Mucosa of stomach (tissue), 1 donor: ENCODE results near the gene LENG1.

ENCODE experiments used
- H3K27me3 ChIP-seq: one replicate; pipeline ENCODE4 v1.7.0; 2013; ENCODE audit warnings: mild to moderate bottlenecking, low read length; ENCODE audit not compliant: control insufficient read depth, insufficient read depth
- H3K36me3 ChIP-seq: one replicate; pipeline ENCODE4 v1.7.0; 2013; ENCODE audit warnings: low read length; ENCODE audit not compliant: control insufficient read depth, insufficient read depth
- H3K4me1 ChIP-seq: one replicate; pipeline ENCODE4 v1.7.0; 2013; ENCODE audit warnings: mild to moderate bottlenecking, low read length; ENCODE audit not compliant: control insufficient read depth, insufficient read depth
- H3K4me3 ChIP-seq: one replicate; pipeline ENCODE4 v1.7.0; 2013; ENCODE audit warnings: low read length
- H3K9ac ChIP-seq: one replicate; pipeline ENCODE4 v1.7.0; 2013; ENCODE audit warnings: mild to moderate bottlenecking, low read length, moderate library complexity
- H3K9me3 ChIP-seq: one replicate; pipeline ENCODE4 v1.7.0; 2013; ENCODE audit warnings: mild to moderate bottlenecking, low read length, moderate library complexity; ENCODE audit not compliant: control insufficient read depth
- donor health status: Pancreatic carcinoma.

LENG1 gene

DNA sequence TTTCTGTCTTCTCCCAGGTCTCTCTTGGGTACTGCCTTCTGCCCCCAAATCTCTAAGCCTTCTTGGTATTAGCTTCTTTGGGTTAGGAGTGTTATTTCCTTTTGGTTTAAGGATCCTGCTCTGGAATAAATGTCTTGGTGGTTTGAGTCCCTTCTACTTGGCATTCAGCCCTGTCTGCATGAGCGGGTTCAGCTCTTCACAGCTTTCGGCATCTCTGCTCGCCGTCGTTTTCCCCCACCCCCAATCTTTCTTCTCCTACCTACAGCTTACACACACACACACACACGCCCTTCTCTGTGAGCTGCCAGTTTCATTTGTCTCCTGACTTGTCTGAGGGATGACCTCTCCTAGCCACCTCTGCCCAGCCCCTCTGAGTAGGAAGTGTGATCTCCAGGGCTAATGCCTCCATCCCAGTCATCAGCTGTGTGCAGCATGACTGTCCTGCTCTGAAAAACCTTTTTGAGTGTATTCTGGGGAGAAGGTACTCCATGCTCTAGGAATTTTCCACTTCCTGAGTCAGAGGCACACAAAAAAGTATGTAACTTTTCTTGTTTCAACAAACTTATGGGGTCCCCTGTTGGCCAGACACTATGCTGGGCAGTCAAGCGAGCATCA is 17.2 kb downstream of the LENG1 start:
- peaks cover 40% of the 10 kb centered on the region for H3K36me3 ChIP-seq
- peaks cover 17% of the 10 kb centered on the region for H3K4me1 ChIP-seq

DNA sequence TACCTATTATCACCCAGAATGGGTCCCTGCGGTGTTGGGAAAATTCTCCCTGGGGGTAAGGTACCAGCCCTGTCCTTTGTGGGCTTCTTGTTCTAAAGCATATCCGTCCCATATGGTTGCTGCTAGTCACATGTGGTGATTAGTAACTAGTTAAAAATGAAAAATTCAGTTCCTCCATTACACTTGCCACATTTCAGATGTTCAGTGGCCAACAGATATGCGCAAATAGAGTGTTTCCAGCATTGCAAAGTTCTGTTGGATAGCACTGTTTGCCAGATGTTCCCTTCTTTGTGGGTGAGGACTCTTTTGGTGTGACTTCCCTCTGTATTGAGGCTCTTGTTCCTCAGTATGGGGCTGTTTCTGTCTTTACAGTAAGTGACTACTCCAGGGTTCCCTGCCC is 18.2 kb downstream of the LENG1 start:
- no peaks in the 10 kb centered on the region for H3K9me3 ChIP-seq
- H3K36me3 ChIP-seq: peaks cover 33% of the 10 kb centered on the region
- H3K4me3 ChIP-seq: no peak overlapping the region
- H3K9ac ChIP-seq: no peak overlapping the region
- H3K4me1 ChIP-seq: peaks cover 19% of the 10 kb centered on the region
- H3K27me3 ChIP-seq: no peaks in the 10 kb centered on the region

More for the DNA sequence above, 17.2 kb downstream of the LENG1 start:
- Histone ChIP-seq H3K9me3 (no peaks in the 10 kb centered on the region), H3K9ac (no peak overlapping the region), H3K4me3 (no peak overlapping the region), H3K27me3 (no peaks in the 10 kb centered on the region)

DNA sequence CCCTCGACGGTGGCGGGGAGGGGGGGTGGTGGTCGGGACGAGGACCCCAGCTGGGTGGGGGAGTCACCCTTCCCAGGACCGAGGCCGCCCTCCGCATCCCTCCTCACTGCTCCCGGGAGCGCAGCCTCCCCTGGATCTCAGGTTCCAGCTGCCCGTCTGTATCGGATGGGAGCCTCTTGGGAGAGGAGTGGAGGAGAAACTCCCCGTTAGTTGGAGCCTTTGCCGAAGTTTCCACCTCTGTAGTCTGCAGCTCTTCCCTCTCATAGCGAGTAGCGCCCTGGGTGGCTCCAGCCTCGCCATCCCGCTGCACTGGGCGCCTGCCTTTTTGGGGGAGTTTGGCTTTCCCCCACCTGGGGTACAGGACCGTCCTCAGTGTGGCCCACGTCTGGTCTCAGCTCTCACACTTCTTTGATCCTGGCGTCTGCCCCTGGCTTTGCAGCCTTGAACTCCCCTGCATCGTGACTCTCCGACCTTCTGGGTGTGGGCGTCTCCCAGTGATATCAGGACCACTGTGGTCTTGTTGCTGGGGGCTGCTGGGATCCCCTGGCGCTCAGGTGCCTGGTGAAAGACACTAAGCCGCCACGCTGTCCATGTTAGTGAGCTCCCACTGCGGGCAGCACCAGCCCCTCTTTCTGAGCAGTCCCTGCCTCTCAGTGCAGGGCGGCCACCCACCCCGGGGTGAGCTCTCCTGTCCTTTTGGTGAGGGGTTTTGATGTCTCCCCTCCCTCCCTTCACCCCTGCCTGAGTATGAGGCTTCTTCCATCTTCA is 20.8 kb downstream of the LENG1 start:
- peaks cover 24% of the 10 kb centered on the region for H3K4me1 ChIP-seq
- peak overlapping the region; percentile 28 for H3K4me3 ChIP-seq
- peaks cover 12% of the 10 kb centered on the region for H3K36me3 ChIP-seq
- peak overlapping the region; percentile 94 for H3K9ac ChIP-seq
- peaks cover 2% of the 10 kb centered on the region for H3K27me3 ChIP-seq
- no peaks in the 10 kb centered on the region for H3K9me3 ChIP-seq

DNA sequence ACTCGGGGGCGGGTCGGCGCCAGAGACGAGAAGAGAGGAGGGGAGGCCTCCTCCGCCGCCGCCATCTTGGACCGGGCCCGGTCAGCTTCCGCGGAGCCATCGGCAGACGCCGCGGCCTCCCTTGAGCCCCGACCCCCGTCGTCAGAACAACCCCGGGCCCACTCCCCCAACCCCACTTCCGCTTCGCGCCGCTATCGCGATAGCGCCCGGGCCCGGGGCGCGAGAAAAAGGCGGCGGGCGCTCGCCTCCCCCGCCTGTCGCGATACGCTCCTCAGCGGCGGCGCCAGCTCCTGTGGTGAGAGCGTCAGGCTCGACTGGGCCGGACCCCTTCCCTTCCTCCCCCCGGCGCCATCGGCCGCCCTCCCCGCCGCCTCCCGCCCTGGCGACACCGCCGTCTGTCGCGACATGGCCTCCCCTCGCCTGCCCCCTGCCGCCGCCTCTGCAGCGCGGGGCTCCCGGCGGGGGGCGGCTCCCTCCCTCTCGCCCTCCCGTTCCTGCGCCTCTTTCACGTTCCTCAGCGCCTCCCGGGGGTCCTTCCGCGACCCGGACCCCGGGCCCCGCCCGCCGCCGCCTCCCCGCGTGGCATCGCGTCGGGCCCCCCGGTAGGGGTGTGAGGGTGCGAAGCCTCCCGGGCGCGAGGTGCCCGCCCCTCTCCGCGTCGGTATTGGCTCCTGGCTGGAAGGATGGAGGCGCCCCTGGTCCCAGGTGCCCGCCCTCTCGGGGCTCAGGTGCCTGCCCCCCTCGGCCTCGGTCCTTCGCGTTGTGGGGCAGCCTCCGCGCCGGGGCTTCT is 21.6 kb downstream of the LENG1 start, which contains the start of gene CNOT3:
TSS of gene CNOT3 (plus strand) at position 64 of the 790 bp plus-strand sequence. CDS start 5,217 bp downstream, outside the sequence.
- Histone ChIP-seq H3K4me1 (peaks cover 24% of the 10 kb centered on the region), H3K9me3 (no peaks in the 10 kb centered on the region)

DNA sequence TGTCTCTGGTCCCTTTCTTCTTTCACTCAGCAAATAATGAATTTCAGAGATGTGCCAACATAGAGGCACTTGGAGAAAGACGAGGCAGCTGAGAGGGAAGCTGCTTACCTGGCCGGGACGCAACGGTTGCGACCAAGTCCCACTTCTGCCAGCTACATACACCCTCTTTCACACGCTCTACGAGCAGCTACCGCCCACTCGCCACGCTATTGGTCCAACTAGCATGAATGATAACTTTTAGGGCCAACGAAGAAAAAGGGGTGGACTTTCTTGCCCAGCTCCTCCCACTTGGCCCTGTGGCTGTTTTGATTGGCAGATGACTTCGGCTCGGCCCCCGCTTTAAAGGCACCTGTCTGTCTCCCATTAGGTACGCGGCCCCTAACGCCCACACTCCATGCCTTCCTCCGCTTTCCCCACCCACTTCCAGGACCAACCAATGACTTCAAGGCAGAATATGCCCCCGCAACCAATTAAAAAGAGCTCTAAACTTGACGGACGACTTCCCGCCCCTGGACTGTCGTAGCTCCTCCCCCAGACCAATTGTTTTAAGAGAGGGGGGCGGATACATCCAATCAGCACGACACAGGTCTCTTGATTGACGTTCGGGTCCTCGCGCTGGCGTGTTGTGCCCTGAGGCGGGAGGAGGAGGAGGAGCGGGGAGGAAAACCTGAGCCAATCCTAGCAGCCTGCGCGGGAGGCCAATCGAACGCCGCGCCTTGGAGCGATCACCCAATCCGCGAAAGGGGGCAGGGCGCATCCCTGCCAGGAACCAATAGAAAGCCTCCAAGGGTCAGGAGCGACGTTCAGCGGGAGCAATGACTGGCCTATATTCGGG is 22.4 kb downstream of the LENG1 start:
- no peaks in the 10 kb centered on the region for H3K36me3 ChIP-seq
- H3K4me3 ChIP-seq: peak overlapping the region; percentile 65
- peaks cover 24% of the 10 kb centered on the region for H3K4me1 ChIP-seq
- H3K9me3 ChIP-seq: no peaks in the 10 kb centered on the region
- H3K27me3 ChIP-seq: peaks cover 5% of the 10 kb centered on the region
- peak overlapping the region; percentile 94 for H3K9ac ChIP-seq

More for the DNA sequence above, 21.6 kb downstream of the LENG1 start, which contains the start of gene CNOT3:
- H3K36me3 ChIP-seq: peaks cover 4% of the 10 kb centered on the region
- peak within 1 kb of the TSS; percentile 65 for H3K4me3 ChIP-seq
- H3K9ac ChIP-seq: peak within 1 kb of the TSS; percentile 94
- peaks cover 5% of the 10 kb centered on the region for H3K27me3 ChIP-seq

DNA sequence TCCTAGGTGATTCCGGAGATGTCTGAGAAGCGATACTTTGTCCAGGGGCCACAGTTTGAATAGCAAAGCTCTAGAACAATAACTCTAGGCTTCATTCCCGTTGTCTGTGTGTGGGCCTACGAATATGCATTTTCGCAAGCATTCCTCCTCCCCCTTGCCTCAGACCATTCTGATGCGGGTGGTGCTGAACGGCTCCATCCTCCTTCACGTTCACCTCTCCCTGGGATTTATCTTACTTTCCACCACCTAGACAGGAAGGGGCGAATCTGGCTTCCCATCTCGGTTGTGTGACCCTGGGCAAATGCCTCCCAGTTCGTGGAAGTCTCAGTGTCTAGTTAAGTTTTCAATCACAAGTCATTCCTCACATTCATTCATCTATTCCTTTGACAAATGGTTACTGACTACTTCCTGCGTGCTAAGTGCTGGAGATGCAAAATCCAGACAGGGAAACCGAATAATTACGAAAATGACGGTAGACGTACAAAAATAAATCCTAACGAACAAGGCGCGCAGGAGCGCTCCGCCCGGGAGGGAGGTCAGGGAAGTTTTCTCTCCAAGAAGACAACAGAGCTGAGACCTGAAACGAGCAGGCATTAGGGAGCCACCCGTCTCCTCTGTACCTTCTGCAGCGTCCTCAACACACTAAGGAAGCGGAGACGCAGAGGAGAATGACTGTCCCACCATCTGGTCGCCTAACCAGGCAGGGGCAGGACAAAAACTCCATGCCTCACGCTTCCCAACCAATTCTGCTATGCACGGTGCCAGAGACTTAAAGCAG is 23.2 kb downstream of the LENG1 start:
- Histone ChIP-seq H3K4me1 (peaks cover 24% of the 10 kb centered on the region), H3K9ac (peak overlapping the region; percentile 55), H3K36me3 (no peaks in the 10 kb centered on the region), H3K9me3 (no peaks in the 10 kb centered on the region), H3K4me3 (peak overlapping the region; percentile 65), H3K27me3 (peaks cover 5% of the 10 kb centered on the region)

DNA sequence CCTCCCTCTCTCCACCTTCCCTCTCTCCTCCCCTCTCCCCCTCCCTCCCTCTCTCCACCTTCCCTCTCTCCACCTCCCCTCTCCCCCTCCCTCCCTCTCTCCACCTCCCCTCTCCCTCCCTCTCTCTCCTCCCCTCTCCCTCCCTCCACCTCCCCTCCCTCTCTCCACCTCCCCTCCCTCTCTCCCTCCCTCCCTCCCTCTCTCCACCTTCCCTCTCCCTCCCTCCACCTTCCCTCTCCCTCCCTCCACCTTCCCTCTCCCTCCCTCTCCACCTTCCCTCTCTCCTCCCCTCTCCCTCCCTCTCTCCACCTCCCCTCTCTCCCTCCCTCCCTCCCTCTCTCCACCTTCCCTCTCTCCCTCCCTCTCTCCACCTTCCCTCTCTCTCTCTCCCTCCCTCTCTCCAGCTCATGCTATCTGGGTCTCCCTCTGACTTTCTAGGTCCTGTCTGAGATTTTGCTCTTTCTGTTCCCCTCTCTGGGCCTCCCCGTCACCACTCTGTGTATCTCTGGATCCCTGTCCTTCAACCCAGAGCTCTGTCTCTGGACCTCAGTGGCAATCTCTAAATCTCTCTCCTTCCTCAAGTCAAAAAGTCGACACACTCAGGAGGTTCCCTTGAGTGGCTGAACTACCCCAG is 25.4 kb downstream of the LENG1 start:
- Histone ChIP-seq H3K4me3 (no peak overlapping the region), H3K9me3 (no peaks in the 10 kb centered on the region), H3K36me3 (no peaks in the 10 kb centered on the region), H3K27me3 (peaks cover 5% of the 10 kb centered on the region), H3K9ac (no peak overlapping the region), H3K4me1 (peaks cover 12% of the 10 kb centered on the region)

DNA sequence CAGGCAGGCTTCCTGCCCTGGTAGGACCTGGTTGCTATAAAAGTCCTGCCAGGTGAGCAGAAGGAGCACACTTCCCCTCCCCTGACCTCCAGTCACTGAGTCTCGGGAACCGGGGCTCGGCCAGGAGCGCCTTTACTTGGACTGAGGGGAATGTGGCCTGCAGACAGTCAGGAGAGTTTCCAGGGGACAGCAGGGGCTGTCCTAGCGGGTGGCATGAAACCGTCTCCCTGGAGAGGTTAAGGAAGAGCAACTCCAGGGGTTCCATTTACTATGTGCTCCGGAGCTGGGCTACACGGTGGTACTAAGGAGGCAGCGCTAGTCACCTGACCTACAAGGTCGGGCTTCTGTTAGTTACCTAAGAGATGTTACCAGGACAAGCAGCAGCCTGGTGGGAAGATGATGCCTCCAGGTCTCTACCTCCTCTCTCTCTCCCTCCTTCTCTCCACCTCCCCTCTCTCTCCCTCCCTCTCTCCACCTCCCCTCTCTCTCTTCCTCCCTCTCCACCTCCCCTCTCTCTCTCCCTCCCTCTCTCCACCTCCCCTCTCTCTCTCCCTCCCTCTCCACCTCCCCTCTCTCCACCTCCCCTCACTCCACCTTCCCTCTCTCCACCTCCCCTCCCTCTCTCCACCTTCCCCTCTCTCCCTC is 26.1 kb downstream of the LENG1 start:
- H3K36me3 ChIP-seq: no peaks in the 10 kb centered on the region
- no peak overlapping the region for H3K9ac ChIP-seq
- H3K9me3 ChIP-seq: no peaks in the 10 kb centered on the region
- no peak overlapping the region for H3K4me3 ChIP-seq
- peaks cover 5% of the 10 kb centered on the region for H3K27me3 ChIP-seq
- peaks cover 7% of the 10 kb centered on the region for H3K4me1 ChIP-seq

DNA sequence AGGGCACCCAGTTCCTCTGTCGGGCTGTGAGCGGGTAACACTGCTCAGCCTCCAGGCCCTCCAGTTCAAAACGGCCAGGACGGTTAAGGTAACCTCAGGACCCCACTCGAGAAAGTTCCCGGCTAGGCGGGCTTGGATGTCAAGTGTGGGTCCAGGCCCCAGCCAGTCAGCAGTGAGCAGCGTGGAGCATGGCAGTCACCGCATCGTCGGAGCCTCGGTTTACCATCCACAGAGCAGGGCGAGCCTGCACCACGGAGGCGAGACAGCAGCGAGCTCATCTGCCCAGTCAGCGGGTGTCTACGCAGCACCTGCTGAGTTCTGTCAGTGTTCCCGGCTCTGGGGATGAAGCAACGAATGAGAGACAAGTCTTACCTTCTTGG is 29.9 kb downstream of the LENG1 start:
- H3K4me3 ChIP-seq: no peak overlapping the region
- no peaks in the 10 kb centered on the region for H3K9me3 ChIP-seq
- H3K9ac ChIP-seq: no peak overlapping the region
- no peaks in the 10 kb centered on the region for H3K4me1 ChIP-seq
- peaks cover 5% of the 10 kb centered on the region for H3K27me3 ChIP-seq
- H3K36me3 ChIP-seq: no peaks in the 10 kb centered on the region

DNA sequence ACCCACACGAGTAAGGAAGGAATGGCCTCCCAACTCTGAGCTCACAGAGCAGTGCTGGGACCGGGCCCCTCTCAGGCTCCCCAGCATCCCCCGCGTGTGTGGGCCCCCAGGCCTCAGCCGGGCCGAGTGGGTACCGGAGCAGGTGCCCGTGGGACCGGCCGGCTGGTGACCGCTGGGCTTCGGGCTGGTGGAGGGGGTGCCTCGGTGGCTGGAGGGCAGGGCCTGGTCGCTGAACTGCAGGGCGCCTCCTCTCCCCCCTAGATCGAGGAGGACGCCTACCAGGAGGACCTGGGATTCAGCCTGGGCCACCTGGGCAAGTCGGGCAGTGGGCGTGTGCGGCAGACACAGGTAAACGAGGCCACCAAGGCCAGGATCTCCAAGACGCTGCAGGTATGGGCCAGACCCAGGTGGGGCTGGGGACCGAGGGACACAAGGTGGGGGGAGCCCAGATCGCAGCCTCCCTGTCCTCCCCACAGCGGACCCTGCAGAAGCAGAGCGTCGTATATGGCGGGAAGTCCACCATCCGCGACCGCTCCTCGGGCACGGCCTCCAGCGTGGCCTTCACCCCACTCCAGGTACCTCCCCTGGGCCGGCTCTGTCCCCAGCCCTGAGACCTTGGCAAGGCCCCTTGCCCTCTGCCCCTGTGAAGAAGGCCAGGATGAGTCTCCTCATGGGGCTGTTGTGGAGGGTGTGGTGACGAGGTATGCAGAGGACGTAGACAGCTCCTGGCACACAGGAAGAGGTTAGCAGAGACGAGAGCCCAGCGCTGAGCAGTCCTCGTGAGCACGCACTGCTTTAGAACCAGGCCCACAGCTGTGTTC is 30.5 kb downstream of the LENG1 start:
- Histone ChIP-seq H3K9ac (no peak overlapping the region), H3K27me3 (peaks cover 5% of the 10 kb centered on the region), H3K4me1 (no peaks in the 10 kb centered on the region), H3K36me3 (no peaks in the 10 kb centered on the region), H3K4me3 (no peak overlapping the region), H3K9me3 (no peaks in the 10 kb centered on the region)
